Ishikawa (cell line): ENCODE results near the gene GANAB.

Experiments
- CEBPB ChIP-seq: IDR thresholded peaks from 2 replicates; pipeline ENCODE4 v1.6.1; 2012
- CREB1 ChIP-seq: IDR thresholded peaks from 2 replicates; pipeline ENCODE4 v1.6.1; 2012; ENCODE audit warnings: low read depth
- EGR1 ChIP-seq: IDR thresholded peaks from 2 replicates; pipeline ENCODE4 v1.6.1; 2012
- EP300 ChIP-seq: IDR thresholded peaks from 2 replicates; pipeline ENCODE4 v1.6.1; 2012; ENCODE audit warnings: borderline replicate concordance
- FOXM1 ChIP-seq: IDR thresholded peaks from 2 replicates; pipeline ENCODE4 v1.6.1; 2012; ENCODE audit warnings: low read depth, borderline replicate concordance
- NFIC ChIP-seq: IDR thresholded peaks from 2 replicates; pipeline ENCODE4 v1.6.1; 2012
- RAD21 ChIP-seq: IDR thresholded peaks from 2 replicates; pipeline ENCODE4 v1.6.1; 2012; ENCODE audit warnings: low read depth
- TAF1 ChIP-seq: IDR thresholded peaks from 2 replicates; pipeline ENCODE4 v1.6.1; 2012; ENCODE audit warnings: low read depth, mild to moderate bottlenecking
- TCF12 ChIP-seq: IDR thresholded peaks from 2 replicates; pipeline ENCODE4 v1.6.1; 2012; ENCODE audit warnings: low read depth
- TEAD4 ChIP-seq: IDR thresholded peaks from 2 replicates; pipeline ENCODE4 v1.6.1; 2012
- YY1 ChIP-seq: IDR thresholded peaks from 2 replicates; pipeline ENCODE4 v1.6.1; 2012; ENCODE audit warnings: low read depth
- ZBTB7A ChIP-seq: IDR thresholded peaks from 2 replicates; pipeline ENCODE4 v1.6.1; 2012; ENCODE audit warnings: low read depth
- TF ChIP-seq, protein P1 (sequence below): IDR thresholded peaks from 2 replicates; pipeline ENCODE4 v1.6.1; 2012
- TF ChIP-seq, protein P2 (sequence below): IDR thresholded peaks from 2 replicates; pipeline ENCODE4 v1.6.1; 2012
- TF ChIP-seq, protein P3 (sequence below): IDR thresholded peaks from 2 replicates; pipeline ENCODE4 v1.6.1; 2012; ENCODE audit warnings: low read depth, mild to moderate bottlenecking

GANAB gene

GRCh38 chr11:62687508-62688396 lies 41.3 kb upstream of the GANAB start:
- TF ChIP-seq EGR1 (no peak), TCF12 (no peak), YY1 (no peak), TEAD4 (no peak), CREB1 (no peak), NFIC (no peak), RAD21 (no peak), CEBPB (no peak), ZBTB7A (no peak), EP300 (no peak), FOXM1 (no peak), TAF1 (no peak)
- TF ChIP-seq, protein P1, sequence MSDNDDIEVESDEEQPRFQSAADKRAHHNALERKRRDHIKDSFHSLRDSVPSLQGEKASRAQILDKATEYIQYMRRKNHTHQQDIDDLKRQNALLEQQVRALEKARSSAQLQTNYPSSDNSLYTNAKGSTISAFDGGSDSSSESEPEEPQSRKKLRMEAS: no peak
- TF ChIP-seq, protein P2, sequence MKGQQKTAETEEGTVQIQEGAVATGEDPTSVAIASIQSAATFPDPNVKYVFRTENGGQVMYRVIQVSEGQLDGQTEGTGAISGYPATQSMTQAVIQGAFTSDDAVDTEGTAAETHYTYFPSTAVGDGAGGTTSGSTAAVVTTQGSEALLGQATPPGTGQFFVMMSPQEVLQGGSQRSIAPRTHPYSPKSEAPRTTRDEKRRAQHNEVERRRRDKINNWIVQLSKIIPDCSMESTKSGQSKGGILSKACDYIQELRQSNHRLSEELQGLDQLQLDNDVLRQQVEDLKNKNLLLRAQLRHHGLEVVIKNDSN: no peak
- TF ChIP-seq, protein P3, sequence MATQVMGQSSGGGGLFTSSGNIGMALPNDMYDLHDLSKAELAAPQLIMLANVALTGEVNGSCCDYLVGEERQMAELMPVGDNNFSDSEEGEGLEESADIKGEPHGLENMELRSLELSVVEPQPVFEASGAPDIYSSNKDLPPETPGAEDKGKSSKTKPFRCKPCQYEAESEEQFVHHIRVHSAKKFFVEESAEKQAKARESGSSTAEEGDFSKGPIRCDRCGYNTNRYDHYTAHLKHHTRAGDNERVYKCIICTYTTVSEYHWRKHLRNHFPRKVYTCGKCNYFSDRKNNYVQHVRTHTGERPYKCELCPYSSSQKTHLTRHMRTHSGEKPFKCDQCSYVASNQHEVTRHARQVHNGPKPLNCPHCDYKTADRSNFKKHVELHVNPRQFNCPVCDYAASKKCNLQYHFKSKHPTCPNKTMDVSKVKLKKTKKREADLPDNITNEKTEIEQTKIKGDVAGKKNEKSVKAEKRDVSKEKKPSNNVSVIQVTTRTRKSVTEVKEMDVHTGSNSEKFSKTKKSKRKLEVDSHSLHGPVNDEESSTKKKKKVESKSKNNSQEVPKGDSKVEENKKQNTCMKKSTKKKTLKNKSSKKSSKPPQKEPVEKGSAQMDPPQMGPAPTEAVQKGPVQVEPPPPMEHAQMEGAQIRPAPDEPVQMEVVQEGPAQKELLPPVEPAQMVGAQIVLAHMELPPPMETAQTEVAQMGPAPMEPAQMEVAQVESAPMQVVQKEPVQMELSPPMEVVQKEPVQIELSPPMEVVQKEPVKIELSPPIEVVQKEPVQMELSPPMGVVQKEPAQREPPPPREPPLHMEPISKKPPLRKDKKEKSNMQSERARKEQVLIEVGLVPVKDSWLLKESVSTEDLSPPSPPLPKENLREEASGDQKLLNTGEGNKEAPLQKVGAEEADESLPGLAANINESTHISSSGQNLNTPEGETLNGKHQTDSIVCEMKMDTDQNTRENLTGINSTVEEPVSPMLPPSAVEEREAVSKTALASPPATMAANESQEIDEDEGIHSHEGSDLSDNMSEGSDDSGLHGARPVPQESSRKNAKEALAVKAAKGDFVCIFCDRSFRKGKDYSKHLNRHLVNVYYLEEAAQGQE: no peak

GRCh38 chr11:62682518-62682917 lies 36.1 kb upstream of the GANAB start:
- no peak for TF ChIP-seq TCF12
- TF ChIP-seq EP300: no peak
- TF ChIP-seq NFIC: no peak
- no peak for TF ChIP-seq TAF1
- no peak for TF ChIP-seq EGR1
- TF ChIP-seq, protein P1: no peak
- TF ChIP-seq RAD21: no peak
- no peak for TF ChIP-seq ZBTB7A

- peak; percentile 81 for TF ChIP-seq RAD21
- TF ChIP-seq, protein P2: no peak
Observed at GRCh38 chr11:62680825-62681240, 34.4 kb upstream of the GANAB start.

DNA sequence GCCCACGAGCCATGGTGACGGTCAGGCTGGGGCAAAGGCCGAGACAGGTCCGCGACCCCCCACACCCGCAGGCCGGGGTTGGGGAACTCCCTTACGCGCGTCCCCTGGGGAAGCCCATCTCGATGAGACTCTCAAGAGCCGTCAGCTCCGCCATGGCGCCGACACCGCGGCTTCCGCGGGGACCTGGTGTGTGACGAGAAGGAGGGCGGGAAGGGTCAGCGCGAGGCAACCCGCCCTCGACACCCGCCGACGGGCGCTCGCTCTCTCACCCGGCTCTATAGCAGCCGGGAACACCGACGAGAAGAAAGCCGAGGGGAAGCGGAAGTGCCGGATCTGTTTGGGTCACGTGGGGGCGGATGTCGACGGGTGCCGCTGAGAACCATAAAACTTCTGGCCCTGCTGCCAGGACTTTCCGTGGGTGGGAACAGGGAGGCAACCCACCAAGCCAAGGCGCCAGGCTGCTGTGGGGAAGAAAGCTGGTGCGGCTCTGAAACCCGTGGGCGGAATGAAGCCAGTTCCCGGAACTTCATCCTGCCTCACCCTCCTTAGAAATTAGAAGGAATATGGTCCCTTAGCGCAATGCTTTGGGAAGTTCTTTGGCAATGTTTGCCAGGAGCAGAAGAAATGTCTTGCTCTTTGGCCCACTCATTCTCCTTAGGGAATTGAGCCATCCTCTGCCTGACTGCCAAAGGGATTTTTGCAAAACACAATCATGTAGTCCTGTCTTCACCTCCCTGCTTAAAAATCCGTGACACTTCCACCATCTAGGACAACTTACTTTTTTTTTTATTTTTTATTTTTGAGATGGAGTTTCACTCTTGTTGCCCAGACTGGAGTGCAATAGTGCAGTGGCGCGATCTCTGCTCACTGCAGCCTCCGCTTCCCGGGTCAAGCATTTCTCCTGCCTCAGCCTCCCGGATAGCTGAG lies 32.6 kb upstream of the GANAB start, which contains the start of gene UBXN1:
Gene UBXN1 (minus strand): TSS at position 304 of the 927 bp plus-strand sequence. CDS start 150 bp downstream, at position 154.
- TF ChIP-seq EGR1: peak; percentile 86
- TF ChIP-seq CEBPB: peak; percentile 16; the same call in 1 of the 2 replicates
- TF ChIP-seq TEAD4: no peak
- peak; percentile 62 for TF ChIP-seq TCF12
- TF ChIP-seq, protein P2: peak; percentile 100
- peak; percentile 58 for TF ChIP-seq TAF1
- TF ChIP-seq RAD21: no peak
- TF ChIP-seq ZBTB7A: no peak
- TF ChIP-seq, protein P3: no peak
- TF ChIP-seq, protein P1: peak; percentile 86
- no peak for TF ChIP-seq EP300
- TF ChIP-seq YY1: peak; percentile 46; the same call in 1 of the 2 replicates
- peak; percentile 52; the same call in 1 of the 2 replicates for TF ChIP-seq NFIC
- TF ChIP-seq FOXM1: no peak
- TF ChIP-seq CREB1: no peak
